Mononuclear cell (primary cell): ENCODE measurements around the gene ARL3. TPM values are rescaled to one million over a fixed set of nuclear protein-coding genes. Genes with fewer than 3 reads are reported as not detected.

ENCODE experiments used
- H3K27me3 ChIP-seq: 2 replicates; pipeline ENCODE4 v1.6.0; 2011; ENCODE audit warnings: low read length, control low read depth; ENCODE audit not compliant: insufficient read depth
- H3K4me1 ChIP-seq: 2 replicates; pipeline ENCODE4 v1.5.1; 2011; ENCODE audit warnings: mild to moderate bottlenecking, low read length, control low read depth; ENCODE audit not compliant: insufficient read depth
- H3K4me3 ChIP-seq: 2 replicates; pipeline ENCODE4 v1.5.1; 2011; ENCODE audit warnings: mild to moderate bottlenecking, low read length, moderate library complexity
- H3K9me3 ChIP-seq: 2 replicates; pipeline ENCODE4 v1.5.1; 2011; ENCODE audit warnings: low read depth, mild to moderate bottlenecking, control low read depth, low read length
- total RNA-seq: library from RNA; depleted of rRNA; stranded (reverse); fragments of >200 nt; gene quantifications from one replicate; pipeline ENCODE4 v1.2.3, GENCODE V29; 2012

Gene ARL3
- total RNA-seq, 1 donor: 0.84 TPM

GRCh38 chr10:102624094-102624493 lies 90.1 kb downstream of the ARL3 start:
- no peak overlapping the region for H3K4me3 ChIP-seq
- H3K4me1 ChIP-seq: no peaks in the 10 kb centered on the region
- H3K27me3 ChIP-seq: no peaks in the 10 kb centered on the region
- no peaks in the 10 kb centered on the region for H3K9me3 ChIP-seq

Other genes with a start within 250 kb of the ARL3 start
- 52.6 TPM for gene ACTR1A, start 211.7 kb downstream of the ARL3 start, total RNA-seq
- gene SUFU, start 210.4 kb downstream of the ARL3 start, total RNA-seq: 1.8 TPM
- gene TRIM8, start 69.9 kb downstream of the ARL3 start, total RNA-seq: 89.0 TPM
- gene SFXN2, start 239 bp upstream of the ARL3 start, total RNA-seq: 2.2 TPM
- gene WBP1L, start 29.6 kb upstream of the ARL3 start, total RNA-seq: 6.7 TPM
- gene CYP17A1, start 123.0 kb upstream of the ARL3 start, total RNA-seq: not detected
- 46.8 TPM for gene BORCS7, start 139.9 kb upstream of the ARL3 start, total RNA-seq
- gene AS3MT, start 155.1 kb upstream of the ARL3 start, total RNA-seq: 1.7 TPM
- gene CNNM2, start 203.9 kb upstream of the ARL3 start, total RNA-seq: 7.3 TPM